ACHN (cell line): ENCODE data around the gene PLS1.
"Not testable (repeated sequence)": the region's sequence is repeated elsewhere in the genome, so short reads cannot be mapped to it uniquely, and the experiment has no call there.

ENCODE experiments used
- DNase-seq: peaks from one replicate; pipeline ENCODE4 v3.0.0-alpha.2; 2015
- in situ Hi-C: cut with HindIII; loops from 2 replicates; pipeline ENCODE4 v1.10.0; 2017; ENCODE audit warnings: low sequenced_read_pairs, low pct_ligation_motif_present, low pct_unique_long_range_greater_than_20kb

PLS1 gene, protein sequence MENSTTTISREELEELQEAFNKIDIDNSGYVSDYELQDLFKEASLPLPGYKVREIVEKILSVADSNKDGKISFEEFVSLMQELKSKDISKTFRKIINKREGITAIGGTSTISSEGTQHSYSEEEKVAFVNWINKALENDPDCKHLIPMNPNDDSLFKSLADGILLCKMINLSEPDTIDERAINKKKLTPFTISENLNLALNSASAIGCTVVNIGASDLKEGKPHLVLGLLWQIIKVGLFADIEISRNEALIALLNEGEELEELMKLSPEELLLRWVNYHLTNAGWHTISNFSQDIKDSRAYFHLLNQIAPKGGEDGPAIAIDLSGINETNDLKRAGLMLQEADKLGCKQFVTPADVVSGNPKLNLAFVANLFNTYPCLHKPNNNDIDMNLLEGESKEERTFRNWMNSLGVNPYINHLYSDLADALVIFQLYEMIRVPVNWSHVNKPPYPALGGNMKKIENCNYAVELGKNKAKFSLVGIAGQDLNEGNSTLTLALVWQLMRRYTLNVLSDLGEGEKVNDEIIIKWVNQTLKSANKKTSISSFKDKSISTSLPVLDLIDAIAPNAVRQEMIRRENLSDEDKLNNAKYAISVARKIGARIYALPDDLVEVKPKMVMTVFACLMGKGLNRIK

DNA sequence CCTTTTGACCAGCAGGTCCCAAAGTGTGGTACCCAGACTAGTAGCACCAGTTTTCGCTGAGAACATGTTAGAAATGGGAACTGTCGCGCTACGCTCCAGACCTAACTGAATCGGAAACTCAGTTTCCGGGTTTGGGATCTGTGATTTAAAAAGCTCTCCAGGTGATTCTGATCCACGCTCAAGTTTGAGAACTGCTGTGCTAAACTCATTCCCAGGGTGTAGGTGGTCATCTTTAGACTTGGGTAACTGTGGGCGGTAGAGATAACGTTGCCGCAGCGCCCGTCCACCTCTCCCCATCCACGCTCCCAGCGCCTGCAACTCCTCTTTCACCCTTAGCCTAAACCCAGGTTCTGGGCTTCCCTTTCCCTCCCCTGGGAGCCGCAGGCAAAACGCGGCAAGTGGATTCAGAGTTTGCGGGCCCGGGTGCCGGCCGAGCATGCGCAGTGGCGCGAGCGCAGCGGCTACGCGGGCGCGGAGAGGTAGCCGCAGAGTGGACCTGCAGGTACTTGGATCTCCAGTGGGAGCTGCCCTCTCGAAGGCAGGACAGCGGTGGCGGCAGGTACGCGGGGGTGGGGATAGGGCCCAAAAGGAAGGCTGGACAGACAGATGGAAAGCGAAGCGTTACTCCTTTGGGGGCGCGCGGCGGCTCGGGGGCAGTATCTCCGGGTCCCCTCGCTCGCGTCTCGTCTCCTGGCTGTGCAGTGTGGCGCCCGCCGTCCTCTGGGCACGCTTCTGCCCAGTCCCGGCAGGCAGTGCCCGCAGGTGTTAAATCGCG lies at the start of gene PLS1:
Gene PLS1 (plus strand): TSS at position 443 of the 775 bp plus-strand sequence. CDS start 67,845 bp downstream, outside the sequence.
- in situ Hi-C loops = no loop called here
- DNase-seq = peak; percentile 90

DNA sequence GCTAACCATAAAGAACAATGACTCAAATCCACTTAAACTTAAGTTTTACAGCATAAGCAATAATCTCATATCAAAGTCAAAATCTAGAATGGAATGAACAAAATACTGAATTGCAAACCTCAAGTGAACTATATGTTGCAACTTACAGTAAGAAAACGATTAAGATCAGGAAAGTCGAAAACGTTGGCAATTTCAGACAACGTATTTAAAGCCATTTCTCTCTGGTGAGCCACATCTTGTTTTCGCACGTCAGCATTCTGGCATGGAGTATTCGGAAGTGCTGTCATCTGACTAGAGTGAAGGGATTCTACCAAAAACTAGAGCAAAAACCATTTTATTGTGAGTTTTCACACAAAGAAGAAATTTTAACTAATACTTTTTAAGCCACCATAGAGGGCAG lies 46.2 kb upstream of the PLS1 start:
- no peak for DNase-seq
- in situ Hi-C loops = no loop called here

DNA sequence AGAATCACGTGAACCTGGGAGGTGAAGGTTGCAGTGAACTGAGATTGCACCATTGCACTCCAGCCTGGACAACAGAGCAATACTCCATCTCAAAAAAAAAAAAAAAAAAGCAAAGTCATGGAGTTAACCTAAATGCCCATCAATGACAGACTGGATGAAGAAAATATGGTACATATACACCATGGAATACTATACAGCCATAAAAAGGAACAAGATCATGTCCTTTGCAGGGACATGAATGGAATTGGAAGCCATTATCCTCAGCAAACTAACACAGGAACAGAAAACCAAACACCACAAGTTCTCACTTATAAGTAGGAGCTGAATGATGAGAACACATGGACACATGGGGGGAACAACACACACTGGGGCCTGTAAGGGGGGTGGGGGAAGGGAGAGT lies 43.6 kb upstream of the PLS1 start:
- in situ Hi-C loops, DNase-seq: not testable (repeated sequence)

DNA sequence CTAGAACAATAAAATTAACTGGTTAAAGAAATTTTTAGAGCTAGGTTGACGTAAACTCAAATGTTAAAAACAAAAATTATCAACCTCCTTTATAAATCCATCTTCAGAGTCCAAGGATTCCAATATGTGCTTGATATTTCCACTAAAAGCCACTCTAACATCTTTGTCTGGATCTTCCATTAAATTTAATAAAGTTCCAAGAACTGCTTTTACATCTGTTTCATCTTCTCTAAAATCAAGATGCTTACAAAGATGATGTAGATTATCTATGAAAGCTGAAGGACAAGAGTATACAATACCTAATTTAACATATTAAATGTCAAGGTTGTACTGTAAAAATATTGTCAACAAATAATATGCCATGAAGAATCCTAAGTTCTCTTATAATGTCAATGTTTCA lies 42.5 kb upstream of the PLS1 start:
- DNase-seq = no peak
- in situ Hi-C loops = no loop called here

DNA sequence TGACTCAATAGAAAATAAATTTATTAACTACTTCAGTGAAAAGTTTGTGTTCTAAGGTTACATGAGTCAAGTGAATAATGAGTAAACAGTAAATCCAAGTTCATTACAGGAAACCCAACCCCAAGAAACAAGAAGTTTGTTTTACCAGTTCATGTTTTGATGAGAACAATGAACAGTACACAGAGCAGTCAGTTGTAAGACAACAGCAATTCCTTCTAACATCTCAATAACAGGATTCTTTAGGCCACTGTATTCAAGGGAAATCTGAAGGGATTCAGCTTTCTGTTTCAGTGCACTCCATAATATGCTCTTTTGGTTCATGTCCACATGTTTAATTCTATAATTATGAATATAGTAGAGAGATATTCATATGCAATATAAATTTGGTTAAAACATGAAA lies 36.1 kb upstream of the PLS1 start:
- in situ Hi-C loops = no loop called here
- no peak for DNase-seq

DNA sequence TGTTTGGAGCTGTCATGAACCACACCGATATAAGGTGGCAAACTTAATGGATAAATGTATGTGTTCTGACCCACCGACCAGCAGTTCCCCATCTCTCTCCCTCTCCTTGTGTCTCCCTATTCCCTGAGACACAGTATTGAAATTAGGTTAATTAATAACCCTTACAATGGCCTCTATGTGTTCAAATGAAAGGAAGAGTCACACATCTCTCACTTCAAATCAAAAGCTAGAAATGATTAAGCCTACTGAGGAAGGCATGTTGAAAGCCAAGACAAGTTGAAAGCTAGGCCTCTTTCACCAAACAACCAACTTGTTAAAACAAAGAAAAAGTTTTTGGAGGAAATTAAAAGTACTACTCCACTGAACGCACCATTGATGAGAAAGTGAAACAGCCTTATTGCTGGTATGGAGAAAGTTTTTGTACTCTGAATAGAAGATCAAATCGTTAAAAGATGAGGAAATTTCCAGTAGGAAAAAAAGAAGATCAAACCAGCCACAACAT lies 32.6 kb upstream of the PLS1 start:
- in situ Hi-C loops = no loop called here
- DNase-seq = no peak

DNA sequence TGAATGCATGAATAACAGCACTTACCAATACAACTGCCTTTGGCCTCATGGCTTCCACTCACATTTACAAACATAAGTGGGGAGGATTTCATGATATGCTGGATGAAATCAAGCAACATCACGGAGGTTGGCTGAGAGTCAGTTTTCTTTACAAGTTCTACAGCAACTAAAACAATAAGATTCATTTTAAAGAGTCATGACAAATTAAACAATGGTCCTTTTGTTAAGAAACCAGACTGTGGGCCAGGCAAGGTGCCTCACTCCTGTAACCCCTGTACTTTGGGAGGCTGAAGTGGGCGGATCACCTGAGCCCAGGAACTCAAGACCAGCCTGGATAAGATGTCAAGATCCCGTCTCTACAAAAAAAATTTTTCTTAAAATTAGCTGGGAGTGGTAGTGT lies 30.1 kb upstream of the PLS1 start:
- in situ Hi-C loops = no loop called here
- no peak for DNase-seq

DNA sequence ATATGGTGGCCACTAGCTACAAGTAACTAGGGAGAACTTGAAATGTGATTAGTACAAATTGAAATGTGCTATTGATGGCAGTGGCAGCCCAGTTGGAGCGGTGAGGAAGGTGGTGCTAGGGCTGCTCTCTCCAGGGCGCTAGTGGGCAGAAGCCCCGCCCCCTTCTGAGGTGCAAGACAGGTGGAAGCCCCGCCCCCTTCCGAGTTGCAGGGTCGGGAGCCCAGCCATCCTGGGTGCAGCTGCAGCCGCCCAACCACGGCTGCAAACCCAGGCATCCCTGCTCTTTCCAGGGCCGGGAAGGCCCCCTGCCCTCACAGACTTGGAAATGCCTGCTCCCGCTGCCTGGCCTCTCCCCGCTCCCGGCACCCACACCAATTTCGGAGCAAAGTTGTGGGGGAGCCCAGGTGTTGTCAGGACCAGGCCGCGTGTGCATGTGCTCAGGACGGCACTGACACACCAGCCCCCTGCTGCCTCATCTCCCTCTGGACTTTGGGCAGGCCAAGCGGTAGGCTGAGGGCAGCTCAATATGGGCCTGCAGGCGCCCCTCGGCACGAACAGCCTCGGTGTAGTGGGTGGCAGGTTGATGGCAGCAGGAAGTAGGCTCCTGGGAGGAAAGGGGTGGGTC lies 27.7 kb upstream of the PLS1 start:
- in situ Hi-C loops = no loop called here
- no peak for DNase-seq

DNA sequence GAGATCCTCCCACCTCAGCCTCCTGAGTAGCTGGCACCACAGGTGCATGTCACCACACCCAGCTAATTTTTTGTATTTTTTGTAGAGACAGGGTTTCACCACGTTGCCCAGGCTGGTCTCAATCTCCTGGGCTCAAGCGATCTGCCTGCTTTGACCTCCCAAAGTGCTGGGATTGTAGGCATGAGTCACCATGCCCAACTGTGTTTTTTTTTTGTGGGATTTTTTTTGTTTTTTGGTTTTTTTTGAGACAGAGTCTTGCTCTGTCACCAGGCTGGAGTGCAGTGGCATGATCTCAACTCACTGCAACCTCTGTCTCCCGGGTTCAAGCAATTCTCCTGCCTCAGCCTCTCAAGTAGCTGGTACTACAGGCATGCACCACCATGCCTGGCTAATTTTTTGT lies 26.8 kb upstream of the PLS1 start:
- DNase-seq, in situ Hi-C loops: not testable (repeated sequence)

DNA sequence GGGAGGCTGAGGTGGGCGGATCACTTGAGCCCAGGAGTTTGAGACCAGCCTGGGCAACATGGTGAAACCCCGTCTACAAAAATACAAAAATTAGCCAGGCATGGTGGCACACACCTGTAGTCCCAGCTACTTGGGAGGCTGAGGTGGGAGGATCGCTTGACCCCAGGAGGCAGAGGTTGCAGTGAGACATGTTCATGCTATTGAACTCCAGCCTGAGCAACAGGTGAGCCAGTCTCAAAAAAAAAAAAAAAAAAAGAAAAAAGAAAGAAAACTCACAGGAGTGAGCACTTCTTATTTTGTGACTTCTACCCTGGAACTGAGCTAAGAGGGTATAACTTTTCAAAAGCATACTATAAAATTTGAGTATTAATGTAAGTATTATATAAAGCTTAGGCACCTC lies 22.0 kb upstream of the PLS1 start:
- DNase-seq, in situ Hi-C loops: not testable (repeated sequence)

DNA sequence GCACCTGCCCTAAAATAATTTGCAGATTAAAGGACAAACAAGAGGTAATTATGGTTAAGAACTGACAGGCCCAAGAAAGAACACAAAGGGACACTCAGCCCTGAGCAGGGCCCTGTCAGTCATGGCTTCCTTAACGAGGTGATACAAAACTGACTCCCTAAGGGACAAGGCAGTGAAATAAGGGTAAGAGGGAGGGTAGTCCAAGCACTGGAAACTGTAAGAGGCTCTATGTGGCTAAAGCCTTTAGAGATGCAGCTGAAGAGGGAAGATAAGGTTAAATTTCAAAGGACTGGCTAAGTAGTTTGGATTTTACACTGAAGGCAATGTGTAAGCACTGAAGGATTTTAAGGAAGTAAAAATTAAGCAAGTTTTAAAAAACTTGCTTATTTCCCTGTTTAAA lies 21.5 kb upstream of the PLS1 start:
- in situ Hi-C loops = no loop called here
- DNase-seq = no peak

DNA sequence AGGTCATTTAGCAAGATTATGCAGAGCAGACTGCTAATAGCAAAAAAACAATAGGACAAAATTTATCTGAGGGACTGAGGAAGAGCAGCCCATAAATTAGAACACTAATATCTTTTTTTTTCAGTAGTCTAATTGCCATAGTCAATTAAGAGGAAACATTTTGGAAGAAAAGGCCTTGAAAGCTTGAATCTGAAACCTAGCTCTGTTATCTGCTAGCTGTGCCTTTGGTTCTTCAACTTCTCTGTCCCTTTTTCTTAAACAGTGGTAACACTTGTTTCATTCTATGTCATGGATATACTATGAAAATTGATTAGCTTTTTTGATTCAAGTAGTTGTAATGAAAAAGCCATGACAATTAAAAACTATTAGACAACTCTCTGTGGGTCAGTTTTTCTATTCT lies 19.4 kb upstream of the PLS1 start:
- DNase-seq = no peak
- in situ Hi-C loops = no loop called here

DNA sequence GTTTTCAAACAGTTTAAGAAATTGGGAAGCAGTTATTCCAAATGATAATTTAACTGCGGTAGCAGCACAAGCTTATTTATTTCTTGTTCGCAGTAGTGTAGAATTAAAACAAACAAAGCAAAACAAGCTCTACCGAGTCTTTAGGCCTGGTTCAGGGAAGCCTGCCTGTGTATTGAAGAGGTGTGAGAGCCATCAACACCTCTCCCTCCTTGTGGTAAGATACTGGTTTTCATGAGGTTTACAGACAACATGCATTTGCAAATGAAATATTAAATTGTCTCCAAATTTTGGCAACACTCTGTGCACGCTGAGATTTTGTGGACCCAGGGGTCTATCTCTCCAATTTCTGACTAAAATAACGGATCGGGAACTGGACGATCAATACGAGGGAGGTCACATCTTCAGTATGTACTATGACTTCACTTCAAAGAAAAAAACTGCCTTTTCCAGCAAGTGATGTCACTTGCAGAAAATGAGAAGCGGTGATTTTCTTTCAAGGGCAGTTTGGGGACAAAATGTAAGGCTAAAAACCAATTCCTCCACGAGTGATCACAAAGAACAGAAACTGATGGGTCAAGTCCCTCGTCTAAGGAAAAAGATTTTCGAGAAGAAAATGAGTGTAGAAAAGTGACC lies 18.4 kb upstream of the PLS1 start:
- in situ Hi-C loops = no loop called here
- DNase-seq = peak; percentile 39

DNA sequence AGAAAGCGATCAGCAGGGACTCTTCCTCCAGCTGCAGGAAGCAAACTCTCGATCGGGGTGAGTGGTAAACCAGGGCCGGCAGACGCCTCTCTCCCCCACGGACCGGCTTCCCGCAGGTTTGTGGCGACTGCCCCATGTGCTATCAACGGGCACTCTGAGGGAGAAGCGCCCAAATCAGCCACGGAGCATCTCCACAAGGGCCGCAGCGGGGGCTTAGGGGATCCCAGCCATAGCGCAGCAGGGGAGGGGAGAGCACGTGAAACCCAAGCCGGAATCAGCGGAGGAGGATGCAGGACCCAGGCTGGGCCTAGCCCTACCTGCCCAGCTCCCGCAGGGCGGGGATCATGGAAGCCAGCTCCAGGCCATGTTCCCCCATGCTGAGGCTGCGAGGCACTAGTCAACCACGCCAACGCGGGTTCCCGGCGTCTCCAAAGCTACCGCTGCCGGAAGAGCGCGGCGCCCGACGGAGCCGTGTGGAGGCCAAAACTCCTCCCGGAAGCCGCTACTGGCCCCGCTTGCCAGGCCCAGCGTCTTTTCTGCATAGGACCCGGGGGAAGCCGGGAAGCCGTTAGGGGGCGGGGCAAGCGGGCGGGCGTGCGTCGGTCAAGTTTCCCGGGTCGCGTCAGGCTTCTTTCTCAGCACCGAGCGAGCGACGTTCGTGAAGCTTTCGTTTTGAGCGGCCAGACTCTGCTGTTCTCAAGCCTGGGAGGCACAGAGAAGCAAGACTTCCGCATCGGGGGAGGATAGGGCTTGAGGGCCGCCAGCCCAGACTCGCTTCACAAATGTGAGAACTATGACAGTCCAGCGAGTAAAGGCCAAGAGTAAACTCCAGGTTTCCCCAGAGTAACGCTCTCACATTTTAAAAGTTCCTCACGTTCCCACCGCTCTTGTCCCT lies 17.6 kb upstream of the PLS1 start, which contains the start of gene ATR:
Gene ATR (minus strand): TSS at position 405 of the 895 bp plus-strand sequence. CDS start 29 bp downstream, at position 376.
- in situ Hi-C loops = no loop called here
- peak; percentile 93 for DNase-seq

DNA sequence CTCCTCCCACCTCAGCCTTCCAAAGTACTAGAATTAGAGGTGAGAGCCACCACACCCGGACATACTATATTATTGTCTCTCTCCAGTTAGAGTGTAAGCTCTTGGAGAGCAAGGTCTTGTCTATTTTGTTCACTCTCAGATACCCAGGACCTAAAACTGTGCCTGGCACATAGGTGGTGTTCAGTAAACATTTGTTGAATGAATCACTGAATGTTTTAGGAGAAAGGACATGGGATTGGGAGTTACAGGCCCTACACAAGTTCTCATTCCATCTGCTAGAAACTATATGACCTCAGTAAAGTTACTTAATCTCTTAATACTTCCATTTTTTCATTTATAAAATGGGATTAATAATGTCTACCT lies 16.2 kb upstream of the PLS1 start:
- in situ Hi-C loops = no loop called here
- no peak for DNase-seq

DNA sequence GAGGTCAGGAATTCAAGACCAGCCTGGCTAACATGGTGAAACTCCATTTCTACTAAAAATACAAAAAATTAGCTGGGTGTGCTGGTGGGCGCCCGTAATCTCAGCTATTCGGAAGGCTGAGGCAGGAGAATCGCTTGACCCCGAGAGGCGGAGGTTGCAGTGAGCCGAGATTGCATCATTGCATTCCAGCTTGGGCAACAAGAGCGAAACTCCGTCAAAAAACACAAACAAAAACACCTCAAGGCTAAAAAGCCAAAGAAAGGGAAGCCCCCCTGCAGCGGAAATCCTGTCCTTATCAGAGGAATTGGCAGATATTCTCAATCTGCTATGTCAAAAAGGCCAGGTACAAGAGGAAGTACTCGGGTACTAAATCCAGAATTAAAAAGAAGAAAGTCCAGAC lies 15.1 kb upstream of the PLS1 start:
- in situ Hi-C loops, DNase-seq: not testable (repeated sequence)

DNA sequence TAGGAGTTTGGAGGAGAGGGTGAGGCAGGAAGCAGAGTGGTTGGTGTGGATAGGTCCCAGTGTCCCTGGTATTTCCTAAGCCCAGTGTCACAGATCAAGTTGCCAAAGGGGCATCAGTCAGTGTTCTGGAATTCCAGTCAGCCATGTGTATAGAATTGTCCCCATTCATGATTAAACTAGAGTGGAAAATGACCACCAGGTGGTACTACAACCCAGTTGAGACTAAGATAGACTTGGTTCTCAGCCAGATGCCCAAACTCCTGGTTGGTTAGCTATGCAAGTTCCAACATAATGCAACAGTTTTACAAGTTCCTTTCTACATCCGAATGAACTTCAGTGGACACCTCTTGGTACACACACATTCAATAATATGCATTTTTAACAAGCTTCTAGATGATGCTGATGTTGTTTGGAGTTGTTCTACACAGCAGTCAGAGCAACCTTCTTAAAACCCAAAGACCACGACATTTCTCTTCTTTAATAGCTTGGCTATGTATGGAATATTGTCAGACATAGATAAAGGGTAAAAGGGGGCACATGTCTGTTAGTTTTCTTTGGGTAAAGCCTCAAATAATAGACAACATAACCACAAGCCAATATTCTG lies 9.3 kb upstream of the PLS1 start:
- in situ Hi-C loops = no loop called here
- peak; percentile 79 for DNase-seq
